Stimulated activated CD4-positive, alpha-beta T cell treated with anti-CD3 and anti-CD28 coated beads, TNF-alpha, amount 100 ng/mL, for 4 hours (primary cell): Measurements from ENCODE around the gene PDE4B.
"Not testable (repeated sequence)": the region's sequence is repeated elsewhere in the genome, so short reads cannot be mapped to it uniquely, and the experiment has no call there.

Experiments
- DNase-seq, 3 experiments: peaks; one replicate each; pipeline ENCODE4 v3.0.0-alpha.2; 2020; ENCODE audit warnings: low read depth in 3 of 3

Gene PDE4B

GRCh38 chr1:65814752-65815151 lies 22.1 kb downstream of the PDE4B start:
- DNase-seq = no peak

- DNase-seq = no peak
These were observed 25.2 kb downstream of the PDE4B start for GRCh38 chr1:65817891-65818290.

- no peak for DNase-seq
These were observed 26.3 kb downstream of the PDE4B start for GRCh38 chr1:65818966-65819365.

GRCh38 chr1:65820983-65821382 lies 28.3 kb downstream of the PDE4B start:
- DNase-seq = no peak

- no peak for DNase-seq
These were observed 28.7 kb downstream of the PDE4B start for GRCh38 chr1:65821386-65821785.

- no peak for DNase-seq
These were observed 31.4 kb downstream of the PDE4B start for GRCh38 chr1:65824103-65824502.

GRCh38 chr1:65825741-65826140 lies 33.0 kb downstream of the PDE4B start:
- DNase-seq = no peak

GRCh38 chr1:65826782-65827181 lies 34.1 kb downstream of the PDE4B start:
- no peak for DNase-seq

- no peak for DNase-seq
These were observed 34.7 kb downstream of the PDE4B start for GRCh38 chr1:65827346-65827745.

- no peak for DNase-seq
These were observed 37.6 kb downstream of the PDE4B start for GRCh38 chr1:65830306-65830705.

- DNase-seq = no peak
These were observed 39.6 kb downstream of the PDE4B start for GRCh38 chr1:65832296-65832695.

- no peak for DNase-seq
These were observed 44.0 kb downstream of the PDE4B start for GRCh38 chr1:65836686-65837085.

GRCh38 chr1:65840683-65841082 lies 48.0 kb downstream of the PDE4B start:
- no peak for DNase-seq

GRCh38 chr1:65844296-65844695 lies 51.6 kb downstream of the PDE4B start:
- no peak for DNase-seq

GRCh38 chr1:65844821-65845534 lies 52.3 kb downstream of the PDE4B start:
- DNase-seq = no peak

- no peak for DNase-seq
These were observed 52.9 kb downstream of the PDE4B start for GRCh38 chr1:65845535-65846060.

GRCh38 chr1:65846866-65847265 lies 54.2 kb downstream of the PDE4B start:
- no peak for DNase-seq

GRCh38 chr1:65850281-65850680 lies 57.6 kb downstream of the PDE4B start:
- no peak for DNase-seq

- not testable (repeated sequence) for DNase-seq
These were observed 63.9 kb downstream of the PDE4B start for GRCh38 chr1:65856591-65856990.

- no peak for DNase-seq
These were observed 73.7 kb downstream of the PDE4B start for GRCh38 chr1:65866439-65866838.

GRCh38 chr1:65872301-65872700 lies 79.6 kb downstream of the PDE4B start:
- no peak for DNase-seq

- not testable (repeated sequence) for DNase-seq
These were observed 85.6 kb downstream of the PDE4B start for GRCh38 chr1:65878342-65878741.

GRCh38 chr1:65880611-65881010 lies 87.9 kb downstream of the PDE4B start:
- DNase-seq = no peak

GRCh38 chr1:65881067-65881594 lies 88.4 kb downstream of the PDE4B start:
- DNase-seq = no peak
